IMR-90 (cell line): ENCODE results near the gene PTPRF. TPM values are rescaled to one million over a fixed set of nuclear protein-coding genes. Genes with fewer than 3 reads are reported as not detected.

Experiments used
- ATAC-seq: fragments of 200-7000 bp; cut with Tn5 transposase; 2 replicates; pipeline ENCODE4 v1.9.1; 2020; ENCODE audit warnings: low read depth, mild to moderate bottlenecking, moderate library complexity
- BruUV-seq: library from RNA; stranded (reverse); fragments of 400-500 nt; replicated peaks from 2 replicates; lab custom pipeline; 2021; lab: Mats Ljungman, UMichigan
- CTCF ChIA-PET: fragments of 300-600 bp; formaldehyde crosslinking; extraction: SDS; loops from one replicate; lab custom pipeline; 2021; ENCODE audit warnings: antibody characterized with exemption; lab: Yijun Ruan, JAX
- POLR2A ChIA-PET: fragments of 300-600 bp; sonication (Branson Sonifier 250); formaldehyde crosslinking; loops from one replicate; lab custom pipeline; 2022; ENCODE audit warnings: antibody characterized with exemption; ENCODE audit not compliant: unreplicated experiment; lab: Charles Lee
- DNase-seq: peaks from one replicate; pipeline ENCODE4 v3.0.0; 2013
- H2AFZ ChIP-seq: replicated peaks from 2 replicates; pipeline ENCODE3; 2013; ENCODE audit warnings: low read length, mild to moderate bottlenecking; ENCODE audit not compliant: poor library complexity
- H2AK5ac ChIP-seq: 2 replicates; pipeline ENCODE4 v1.6.1; 2013; ENCODE audit warnings: low read depth, low read length, inconsistent platforms
- H2AK9ac ChIP-seq: replicated peaks from 2 replicates; pipeline ENCODE3; 2013; ENCODE audit warnings: mild to moderate bottlenecking, low read depth, low read length, moderate library complexity; ENCODE audit not compliant: poor library complexity
- H2BK120ac ChIP-seq: 2 replicates; pipeline ENCODE4 v1.6.1; 2013; ENCODE audit warnings: low read depth, low read length, inconsistent platforms
- H2BK15ac ChIP-seq: 3 replicates; pipeline ENCODE4 v1.6.1; 2013; ENCODE audit warnings: low read depth, low read length, inconsistent platforms
- H2BK20ac ChIP-seq: 2 replicates; pipeline ENCODE4 v1.6.1; 2013; ENCODE audit warnings: low read depth, mild to moderate bottlenecking, inconsistent platforms, low read length, moderate library complexity
- H2BK5ac ChIP-seq: 2 replicates; pipeline ENCODE4 v1.6.1; 2013; ENCODE audit warnings: mild to moderate bottlenecking, low read depth, low read length, inconsistent platforms; ENCODE audit not compliant: poor library complexity, severe bottlenecking
- H3K14ac ChIP-seq: replicated peaks from 2 replicates; pipeline ENCODE4 v1.6.1; 2013; ENCODE audit warnings: low read depth, low read length, inconsistent platforms
- H3K18ac ChIP-seq: 2 replicates; pipeline ENCODE4 v1.6.1; 2013; ENCODE audit warnings: low read depth, low read length, control low read depth
- H3K23ac ChIP-seq: 2 replicates; pipeline ENCODE4 v1.6.1; 2013; ENCODE audit warnings: low read depth, low read length, inconsistent platforms
- H3K27ac ChIP-seq: 2 replicates; pipeline ENCODE4 v1.5.1; 2013; ENCODE audit warnings: mild to moderate bottlenecking, control low read depth, low read length; ENCODE audit not compliant: insufficient read depth
- H3K27me3 ChIP-seq: 2 replicates; pipeline ENCODE4 v1.6.1; 2013; ENCODE audit warnings: low read length; ENCODE audit not compliant: control insufficient read depth, insufficient read depth
- H3K36me3 ChIP-seq: 2 replicates; pipeline ENCODE4 v1.6.1; 2013; ENCODE audit warnings: low read length, mixed read lengths; ENCODE audit not compliant: control insufficient read depth, insufficient read depth
- H3K4ac ChIP-seq: 2 replicates; pipeline ENCODE4 v1.6.1; 2013; ENCODE audit warnings: low read depth, low read length, inconsistent platforms
- H3K4me1 ChIP-seq: 2 replicates; pipeline ENCODE4 v1.6.1; 2013; ENCODE audit warnings: low read length, mixed read lengths; ENCODE audit not compliant: control insufficient read depth, insufficient read depth
- H3K4me2 ChIP-seq: 2 replicates; pipeline ENCODE4 v1.6.1; 2013; ENCODE audit warnings: low read depth, mild to moderate bottlenecking, control low read depth, low read length, moderate library complexity
- H3K4me3 ChIP-seq: 2 replicates; pipeline ENCODE4 v1.5.1; 2013; ENCODE audit warnings: low read depth, mild to moderate bottlenecking, control low read depth, low read length, moderate library complexity; ENCODE audit not compliant: insufficient read depth
- H3K56ac ChIP-seq: 2 replicates; pipeline ENCODE4 v1.6.1; 2013; ENCODE audit warnings: low read length, inconsistent platforms; ENCODE audit not compliant: insufficient read depth; ENCODE audit errors: extremely low read depth
- H3K79me1 ChIP-seq, 2 experiments: 2 replicates each; pipeline ENCODE4 v1.6.1; 2013; ENCODE audit warnings: low read length in 2 of 2, inconsistent platforms in 1 of 2, low read depth in 1 of 2
- H3K9ac ChIP-seq: 2 replicates; pipeline ENCODE4 v1.6.1; 2013; ENCODE audit warnings: low read depth, low read length, control low read depth
- H3K9me1 ChIP-seq: 2 replicates; pipeline ENCODE4 v1.6.1; 2013; ENCODE audit warnings: low read length, inconsistent platforms; ENCODE audit not compliant: insufficient read depth
- H3K9me3 ChIP-seq: 2 replicates; pipeline ENCODE4 v1.6.1; 2013; ENCODE audit warnings: low read length; ENCODE audit not compliant: control insufficient read depth, insufficient read depth
- H4K20me1 ChIP-seq: 2 replicates; pipeline ENCODE4 v1.6.1; 2013; ENCODE audit warnings: low read length, inconsistent platforms; ENCODE audit not compliant: insufficient read depth
- H4K5ac ChIP-seq: 2 replicates; pipeline ENCODE4 v1.6.1; 2013; ENCODE audit warnings: mild to moderate bottlenecking, low read depth, low read length, control low read depth
- H4K8ac ChIP-seq, 2 experiments: 2 replicates each; pipeline ENCODE4 v1.6.1; 2013; ENCODE audit warnings: low read depth in 2 of 2, low read length in 2 of 2, control low read depth in 1 of 2, inconsistent platforms in 1 of 2
- H4K91ac ChIP-seq: 2 replicates; pipeline ENCODE4 v1.6.1; 2013; ENCODE audit warnings: low read depth, low read length, inconsistent platforms; ENCODE audit not compliant: insufficient read depth
- BHLHE40 ChIP-seq: fragments of 150-350 bp; IDR thresholded peaks from 2 replicates; pipeline ENCODE4 v1.6.1; 2016; ENCODE audit warnings: mild to moderate bottlenecking, low read depth, low read length
- CEBPB ChIP-seq: IDR thresholded peaks from 2 replicates; pipeline ENCODE4 v1.6.1; 2012; ENCODE audit warnings: low read depth, low read length, improper control_type of control experiment
- CHD1 ChIP-seq: IDR thresholded peaks from 2 replicates; pipeline ENCODE4 v1.6.1; 2012; ENCODE audit warnings: low read depth, low read length, improper control_type of control experiment
- FOS ChIP-seq: fragments of 150-350 bp; IDR thresholded peaks from 2 replicates; pipeline ENCODE4 v1.6.1; 2016; ENCODE audit warnings: low read depth, low read length
- MAFK ChIP-seq: IDR thresholded peaks from 2 replicates; pipeline ENCODE4 v1.6.1; 2012; ENCODE audit warnings: low read depth, low read length, improper control_type of control experiment
- MAZ ChIP-seq: IDR thresholded peaks from 2 replicates; pipeline ENCODE4 v1.6.1; 2012; ENCODE audit warnings: low read depth, mild to moderate bottlenecking, low read length, improper control_type of control experiment, moderate library complexity, borderline replicate concordance
- MXI1 ChIP-seq: IDR thresholded peaks from 2 replicates; pipeline ENCODE4 v1.6.1; 2012; ENCODE audit warnings: low read depth, mild to moderate bottlenecking, low read length, moderate library complexity, borderline replicate concordance
- NFE2L2 ChIP-seq: fragments of 150-350 bp; IDR thresholded peaks from 2 replicates; pipeline ENCODE4 v1.6.1; 2016; ENCODE audit warnings: low read depth, mild to moderate bottlenecking, low read length
- POLR2A ChIP-seq: IDR thresholded peaks from 2 replicates; pipeline ENCODE4 v1.6.1; 2012; ENCODE audit warnings: mild to moderate bottlenecking, low read depth, low read length
- RAD21 ChIP-seq: IDR thresholded peaks from 2 replicates; pipeline ENCODE4 v1.6.1; 2012; ENCODE audit warnings: low read length, improper control_type of control experiment
- RCOR1 ChIP-seq: IDR thresholded peaks from 2 replicates; pipeline ENCODE4 v1.6.1; 2012; ENCODE audit warnings: mild to moderate bottlenecking, low read length, improper control_type of control experiment; ENCODE audit not compliant: insufficient replicate concordance
- RFX5 ChIP-seq: IDR thresholded peaks from 2 replicates; pipeline ENCODE4 v1.8.0; 2012; ENCODE audit warnings: low read depth, mild to moderate bottlenecking, low read length, moderate library complexity
- SMC3 ChIP-seq: fragments of 150-350 bp; IDR thresholded peaks from 2 replicates; pipeline ENCODE4 v1.6.1; 2016; ENCODE audit warnings: low read depth, mild to moderate bottlenecking, antibody characterized with exemption, low read length, moderate library complexity
- USF2 ChIP-seq: fragments of 150-350 bp; IDR thresholded peaks from 2 replicates; pipeline ENCODE4 v1.6.1; 2017; ENCODE audit warnings: mild to moderate bottlenecking, antibody characterized with exemption, low read length, low read depth
- WGBS, 2 experiments: methylation state at CpG; one replicate each; pipeline versions ENCODE4 v1.1.5 to v1.1.7; 2013; ENCODE audit warnings: missing lambda C conversion rate in 2 of 2; ENCODE audit not compliant: insufficient read length in 1 of 2; ENCODE audit errors: extremely low coverage in 2 of 2; 5-methylcytosine and 5-hydroxymethylcytosine counted together
- dilution Hi-C: fragments of 300-500 bp; cut with HindIII; formaldehyde crosslinking; loops from one replicate; pipeline ENCODE4 v1.14.3; 2018; ENCODE audit warnings: low sequenced_read_pairs; ENCODE audit not compliant: unreplicated experiment
- in situ Hi-C: fragments of 300-500 bp; cut with MboI; formaldehyde crosslinking; loops from 3 replicates; pipeline ENCODE4 v1.14.3; 2019; ENCODE audit warnings: low sequenced_read_pairs, inconsistent platforms, mixed read lengths
- intact Hi-C: fragments of 100-400 bp; cut with micrococcal nuclease; formaldehyde crosslinking; loops from 2 replicates; pipeline ENCODE4 v1.10.0; 2022
- polyA plus RNA-seq, 3 experiments: library from polyadenylated mRNA; depleted of rRNA; stranded (reverse); fragments of >200 nt; gene quantifications; 2 replicates each; pipeline ENCODE4 v1.2.3, GENCODE V29; 2012; ENCODE audit warnings: low replicate concordance in 1 of 3
- total RNA-seq: library from RNA; depleted of rRNA; stranded (reverse); fragments of >200 nt; gene quantifications from 2 replicates; pipeline ENCODE4 v1.2.3, GENCODE V29; 2012
- TF ChIP-seq, protein P1 (sequence below): fragments of 150-350 bp; IDR thresholded peaks from 2 replicates; pipeline ENCODE4 v1.6.1; 2016; ENCODE audit warnings: low read depth, mild to moderate bottlenecking, low read length, moderate library complexity, borderline replicate concordance
- TF ChIP-seq, protein P2 (sequence below): conservative IDR thresholded peaks from 2 replicates; pipeline ENCODE4 v1.5.1; 2012; ENCODE audit warnings: mild to moderate bottlenecking, low read depth, low read length, improper control_type of control experiment

Gene PTPRF
- total and polyA plus RNA-seq, 2 of the 4 experiments (the other 2 are of a cell fraction): 25.8 to 92.3 TPM

DNA sequence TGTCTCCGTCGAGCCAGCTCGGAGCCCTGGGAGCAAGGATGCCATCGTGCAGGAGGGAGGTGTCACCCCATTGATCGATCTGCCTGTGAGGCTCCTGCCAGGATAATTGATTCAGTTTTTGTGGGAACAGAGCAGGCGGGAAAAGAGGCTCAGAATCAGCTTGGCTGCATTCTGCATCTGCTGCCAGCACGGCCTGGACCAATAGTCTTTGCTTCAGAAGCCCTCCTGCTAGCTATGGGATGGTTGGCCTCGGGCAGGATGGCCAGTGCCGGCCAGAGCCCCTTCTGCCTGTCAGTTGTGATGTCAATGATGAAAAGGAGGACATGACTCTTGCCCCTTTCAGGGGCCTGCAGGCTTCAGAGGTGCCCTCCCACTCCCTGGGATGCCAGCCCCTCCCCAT lies 39.6 kb downstream of the PTPRF start:
- CTCF ChIA-PET: no interaction called here

More for the DNA sequence above, 39.6 kb downstream of the PTPRF start:
- no peak overlapping the region for H3K27ac ChIP-seq
- no peak for TF ChIP-seq BHLHE40
- TF ChIP-seq, protein P1, sequence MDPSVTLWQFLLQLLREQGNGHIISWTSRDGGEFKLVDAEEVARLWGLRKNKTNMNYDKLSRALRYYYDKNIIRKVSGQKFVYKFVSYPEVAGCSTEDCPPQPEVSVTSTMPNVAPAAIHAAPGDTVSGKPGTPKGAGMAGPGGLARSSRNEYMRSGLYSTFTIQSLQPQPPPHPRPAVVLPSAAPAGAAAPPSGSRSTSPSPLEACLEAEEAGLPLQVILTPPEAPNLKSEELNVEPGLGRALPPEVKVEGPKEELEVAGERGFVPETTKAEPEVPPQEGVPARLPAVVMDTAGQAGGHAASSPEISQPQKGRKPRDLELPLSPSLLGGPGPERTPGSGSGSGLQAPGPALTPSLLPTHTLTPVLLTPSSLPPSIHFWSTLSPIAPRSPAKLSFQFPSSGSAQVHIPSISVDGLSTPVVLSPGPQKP: no peak
- TF ChIP-seq RAD21: no peak
- no peak for TF ChIP-seq RFX5
- no peak for TF ChIP-seq FOS
- no peak for TF ChIP-seq MXI1
- TF ChIP-seq USF2: no peak
- TF ChIP-seq CEBPB: no peak
- TF ChIP-seq CHD1: no peak
- TF ChIP-seq POLR2A: no peak
- TF ChIP-seq SMC3: no peak
- TF ChIP-seq RCOR1: no peak
- TF ChIP-seq MAZ: no peak
- TF ChIP-seq NFE2L2: no peak
- no peak for TF ChIP-seq MAFK
- TF ChIP-seq, protein P2, sequence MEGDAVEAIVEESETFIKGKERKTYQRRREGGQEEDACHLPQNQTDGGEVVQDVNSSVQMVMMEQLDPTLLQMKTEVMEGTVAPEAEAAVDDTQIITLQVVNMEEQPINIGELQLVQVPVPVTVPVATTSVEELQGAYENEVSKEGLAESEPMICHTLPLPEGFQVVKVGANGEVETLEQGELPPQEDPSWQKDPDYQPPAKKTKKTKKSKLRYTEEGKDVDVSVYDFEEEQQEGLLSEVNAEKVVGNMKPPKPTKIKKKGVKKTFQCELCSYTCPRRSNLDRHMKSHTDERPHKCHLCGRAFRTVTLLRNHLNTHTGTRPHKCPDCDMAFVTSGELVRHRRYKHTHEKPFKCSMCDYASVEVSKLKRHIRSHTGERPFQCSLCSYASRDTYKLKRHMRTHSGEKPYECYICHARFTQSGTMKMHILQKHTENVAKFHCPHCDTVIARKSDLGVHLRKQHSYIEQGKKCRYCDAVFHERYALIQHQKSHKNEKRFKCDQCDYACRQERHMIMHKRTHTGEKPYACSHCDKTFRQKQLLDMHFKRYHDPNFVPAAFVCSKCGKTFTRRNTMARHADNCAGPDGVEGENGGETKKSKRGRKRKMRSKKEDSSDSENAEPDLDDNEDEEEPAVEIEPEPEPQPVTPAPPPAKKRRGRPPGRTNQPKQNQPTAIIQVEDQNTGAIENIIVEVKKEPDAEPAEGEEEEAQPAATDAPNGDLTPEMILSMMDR: no peak
- in situ Hi-C loops: no loop called here
- H3K9me1 ChIP-seq: peaks cover 14% of the 10 kb centered on the region
- intact Hi-C loops: no loop called here
- no peak overlapping the region for H3K9ac ChIP-seq
- H3K4me2 ChIP-seq: no peak overlapping the region
- no peak overlapping the region for H2AFZ ChIP-seq
- H2BK20ac ChIP-seq: no peak overlapping the region
- dilution Hi-C loops: no loop called here
- H4K8ac ChIP-seq: no peak overlapping the region
- H3K27me3 ChIP-seq: no peaks in the 10 kb centered on the region
- no peak overlapping the region for H2BK120ac ChIP-seq
- no peak overlapping the region for H2BK15ac ChIP-seq
- H4K20me1 ChIP-seq: peaks cover 14% of the 10 kb centered on the region
- 78% methylated on average over 7 of the region's 9 CpGs; no CpG with 5 or more reads in 1 of the 2 experiments for WGBS, 2 experiments
- ATAC-seq: no peak
- no peak overlapping the region for H3K23ac ChIP-seq
- H4K5ac ChIP-seq: no peak overlapping the region
- no peak overlapping the region for H3K56ac ChIP-seq
- H3K36me3 ChIP-seq: peaks cover 36% of the 10 kb centered on the region
- peaks cover 8 to 67% of the 10 kb centered on the region in 2 experiments for H3K79me1 ChIP-seq
- H3K18ac ChIP-seq: no peak overlapping the region
- H2BK5ac ChIP-seq: no peak overlapping the region
- H3K4me3 ChIP-seq: no peak overlapping the region
- no peak overlapping the region for H3K4ac ChIP-seq
- DNase-seq: no peak
- H2AK9ac ChIP-seq: no peak overlapping the region
- no peak overlapping the region for H3K14ac ChIP-seq
- peaks cover 8% of the 10 kb centered on the region for H3K4me1 ChIP-seq
- POLR2A ChIA-PET: no interaction called here
- H2AK5ac ChIP-seq: no peak overlapping the region
- no peaks in the 10 kb centered on the region for H3K9me3 ChIP-seq
- no peak overlapping the region for H4K91ac ChIP-seq
- no TSS peak for BruUV-seq
